ENCODE results near the gene MPG.

Gene MPG

GRCh38 chr16:89391-90302, 11.6 kb downstream of the MPG start:
- no peak for TF ChIP-seq CTCF (IDR thresholded peaks at IDR 0.05; ENCODE audit: extremely low read depth, missing control alignments)

GRCh38 chr16:91484-91883, 13.5 kb downstream of the MPG start:
- no peak for DNase-seq (ENCODE audit: low spot score)
- TF ChIP-seq CTCF (IDR thresholded peaks at IDR 0.05; ENCODE audit: extremely low read depth, missing control alignments), result no peak

More at GRCh38 chr16:89391-90302, 11.6 kb downstream of the MPG start:
- DNase-seq (ENCODE audit: low spot score), result no peak

- DNase-seq (ENCODE audit: low spot score), result no peak
- TF ChIP-seq CTCF (IDR thresholded peaks at IDR 0.05; ENCODE audit: extremely low read depth, missing control alignments), result no peak
Observed at GRCh38 chr16:92431-93339, 14.7 kb downstream of the MPG start.

GRCh38 chr16:94918-95265, 16.9 kb downstream of the MPG start:
- TF ChIP-seq CTCF (IDR thresholded peaks at IDR 0.05; ENCODE audit: extremely low read depth, missing control alignments), result no peak
- DNase-seq (ENCODE audit: low spot score), result no peak

- DNase-seq (ENCODE audit: low spot score), result peak; percentile 94
- TF ChIP-seq CTCF (IDR thresholded peaks at IDR 0.05; ENCODE audit: extremely low read depth, missing control alignments), result peak; percentile 100
Observed at GRCh38 chr16:96935-97381, 18.9 kb downstream of the MPG start.

- DNase-seq (ENCODE audit: low spot score), result no peak
- TF ChIP-seq CTCF (IDR thresholded peaks at IDR 0.05; ENCODE audit: extremely low read depth, missing control alignments), result no peak
Observed at GRCh38 chr16:97822-98221, 19.8 kb downstream of the MPG start.

GRCh38 chr16:100989-101388, 23.0 kb downstream of the MPG start:
- TF ChIP-seq CTCF (IDR thresholded peaks at IDR 0.05; ENCODE audit: extremely low read depth, missing control alignments), result no peak
- DNase-seq (ENCODE audit: low spot score), result no peak
